SK-N-SH treated with all-trans-retinoic acid at 6 μM for 48 hours (cell line): ENCODE results near the gene GNAZ.

Experiments used
- BACH2 ChIP-seq: fragments of 250-450 bp; sonication (Bioruptor Pico); IDR thresholded peaks from 2 replicates; pipeline ENCODE4 v1.9.0; 2021; ENCODE audit warnings: mild to moderate bottlenecking, borderline replicate concordance
- CSDC2 ChIP-seq: fragments of 250-450 bp; sonication (Bioruptor Pico); IDR thresholded peaks from 2 replicates; pipeline ENCODE4 v1.5.0; 2020; ENCODE audit warnings: mild to moderate bottlenecking, moderate library complexity
- OSR1 ChIP-seq: fragments of 250-450 bp; sonication (Bioruptor Pico); IDR thresholded peaks from 2 replicates; pipeline ENCODE4 v1.8.0; 2022; ENCODE audit warnings: moderate library complexity, mild to moderate bottlenecking, inconsistent platforms
- PATZ1 ChIP-seq: fragments of 250-450 bp; sonication (Bioruptor Pico); IDR thresholded peaks from 2 replicates; pipeline ENCODE4 v1.8.0; 2020; ENCODE audit warnings: mild to moderate bottlenecking, moderate library complexity, borderline replicate concordance
- POU6F1 ChIP-seq: fragments of 250-450 bp; sonication (Bioruptor Pico); IDR thresholded peaks from 2 replicates; pipeline ENCODE4 v1.8.0; 2021; ENCODE audit warnings: low read depth, mild to moderate bottlenecking, moderate library complexity, borderline replicate concordance
- RARB ChIP-seq: fragments of 250-450 bp; sonication (Bioruptor Pico); IDR thresholded peaks from 2 replicates; pipeline ENCODE4 v1.8.0; 2021; ENCODE audit warnings: mild to moderate bottlenecking, moderate library complexity
- SNAI2 ChIP-seq: fragments of 250-450 bp; sonication (Bioruptor Pico); IDR thresholded peaks from 2 replicates; pipeline ENCODE4 v1.5.0; 2020; ENCODE audit warnings: mild to moderate bottlenecking, moderate library complexity
- TOX ChIP-seq: fragments of 250-450 bp; sonication (Bioruptor Pico); IDR thresholded peaks from 2 replicates; pipeline ENCODE4 v1.8.0; 2021; ENCODE audit warnings: mild to moderate bottlenecking, moderate library complexity, borderline replicate concordance
- ZFP3 ChIP-seq: fragments of 250-450 bp; sonication (Bioruptor Pico); IDR thresholded peaks from 2 replicates; pipeline ENCODE4 v1.5.0; 2020; ENCODE audit warnings: mild to moderate bottlenecking, moderate library complexity
- ZFP30 ChIP-seq: fragments of 450-650 bp; formaldehyde crosslinking; IDR thresholded peaks from 2 replicates; pipeline ENCODE4 v1.5.0; 2022; ENCODE audit warnings: mild to moderate bottlenecking, moderate library complexity
- ZNF70 ChIP-seq: fragments of 450-650 bp; formaldehyde crosslinking; IDR thresholded peaks from 2 replicates; pipeline ENCODE4 v1.5.0; 2020; ENCODE audit warnings: mild to moderate bottlenecking, moderate library complexity

GRCh38 chr22:23097412-23098229 lies 27.3 kb downstream of the GNAZ start:
- TF ChIP-seq BACH2 (CRISPR knock-in tag) (no peak), POU6F1 (CRISPR knock-in tag) (no peak), CSDC2 (CRISPR knock-in tag) (no peak), PATZ1 (CRISPR knock-in tag) (no peak), SNAI2 (CRISPR knock-in tag) (no peak), ZFP30 (CRISPR knock-in tag) (no peak), RARB (no peak), TOX (CRISPR knock-in tag) (no peak), ZFP3 (CRISPR knock-in tag) (no peak), OSR1 (CRISPR knock-in tag) (no peak), ZNF70 (CRISPR knock-in tag) (no peak)
